ENCODE measurements around the gene TMEM26.

DNA sequence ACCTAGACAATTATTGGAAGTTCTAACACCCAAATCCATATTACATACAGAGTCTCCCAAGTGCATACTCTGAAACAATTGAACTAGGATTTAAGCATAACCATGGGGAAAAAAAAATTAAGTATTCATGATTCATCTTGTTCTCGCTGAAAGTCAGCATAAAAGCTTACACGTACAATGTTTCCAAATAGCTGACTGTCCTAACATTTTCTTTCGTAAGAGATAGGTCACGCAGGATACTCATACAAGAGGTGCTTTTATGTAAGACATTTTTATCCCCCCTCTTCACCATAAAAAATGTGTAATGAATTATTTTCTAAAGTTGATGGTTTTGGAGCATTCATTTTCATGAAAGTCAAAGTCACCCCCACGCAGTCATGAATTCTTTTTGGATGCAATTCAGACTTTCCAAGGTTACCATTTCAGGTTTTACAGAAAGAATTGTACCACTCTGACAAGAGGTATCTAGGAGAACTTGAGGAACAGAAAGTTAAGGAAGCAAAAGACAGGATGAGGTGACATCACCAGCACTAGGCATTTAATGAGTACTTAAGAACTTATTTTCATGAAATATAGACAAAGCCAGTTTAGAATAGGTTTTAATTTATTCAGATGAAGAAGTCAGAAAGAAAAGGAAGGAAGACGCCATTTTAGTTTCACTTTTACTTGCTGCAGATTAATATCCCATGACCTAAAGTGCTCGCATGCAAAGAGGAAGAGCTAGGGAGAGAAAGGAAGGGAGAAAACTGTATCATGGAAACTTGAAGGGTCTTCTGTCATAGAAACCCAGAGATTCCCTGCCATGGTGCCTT, 55.8 kb downstream of the TMEM26 start:
- TF ChIP-seq POLR2A (IDR thresholded peaks at IDR 0.05), result no peak
- TF ChIP-seq, protein P1, sequence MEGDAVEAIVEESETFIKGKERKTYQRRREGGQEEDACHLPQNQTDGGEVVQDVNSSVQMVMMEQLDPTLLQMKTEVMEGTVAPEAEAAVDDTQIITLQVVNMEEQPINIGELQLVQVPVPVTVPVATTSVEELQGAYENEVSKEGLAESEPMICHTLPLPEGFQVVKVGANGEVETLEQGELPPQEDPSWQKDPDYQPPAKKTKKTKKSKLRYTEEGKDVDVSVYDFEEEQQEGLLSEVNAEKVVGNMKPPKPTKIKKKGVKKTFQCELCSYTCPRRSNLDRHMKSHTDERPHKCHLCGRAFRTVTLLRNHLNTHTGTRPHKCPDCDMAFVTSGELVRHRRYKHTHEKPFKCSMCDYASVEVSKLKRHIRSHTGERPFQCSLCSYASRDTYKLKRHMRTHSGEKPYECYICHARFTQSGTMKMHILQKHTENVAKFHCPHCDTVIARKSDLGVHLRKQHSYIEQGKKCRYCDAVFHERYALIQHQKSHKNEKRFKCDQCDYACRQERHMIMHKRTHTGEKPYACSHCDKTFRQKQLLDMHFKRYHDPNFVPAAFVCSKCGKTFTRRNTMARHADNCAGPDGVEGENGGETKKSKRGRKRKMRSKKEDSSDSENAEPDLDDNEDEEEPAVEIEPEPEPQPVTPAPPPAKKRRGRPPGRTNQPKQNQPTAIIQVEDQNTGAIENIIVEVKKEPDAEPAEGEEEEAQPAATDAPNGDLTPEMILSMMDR (IDR thresholded peaks at IDR 0.05), result no peak

Measured in body of pancreas (tissue), 4 donors.